CD4-positive, alpha-beta T cell treated with Interleukin-6 at 100 ng/mL for 8 hours (primary cell): ENCODE data around the gene FXYD4.
"Not testable (repeated sequence)": the region's sequence is repeated elsewhere in the genome, so short reads cannot be mapped to it uniquely, and the experiment has no call there.

Experiments used
- DNase-seq: peaks from one replicate; pipeline ENCODE4 v3.0.0-alpha.2; 2020; ENCODE audit warnings: mixed read lengths, low spot score

Gene FXYD4

GRCh38 chr10:43376046-43376635, 4.7 kb downstream of the FXYD4 start:
- no peak for DNase-seq

- DNase-seq, result no peak
Measured at GRCh38 chr10:43376828-43377423, 5.5 kb downstream of the FXYD4 start.

GRCh38 chr10:43377424-43377883, 6.0 kb downstream of the FXYD4 start:
- no peak for DNase-seq

- DNase-seq, result no peak
Measured at GRCh38 chr10:43380610-43381222, 9.3 kb downstream of the FXYD4 start.

GRCh38 chr10:43383204-43383971, 12.0 kb downstream of the FXYD4 start:
- DNase-seq, result no peak

GRCh38 chr10:43384252-43385221, 13.1 kb downstream of the FXYD4 start:
- no peak for DNase-seq

GRCh38 chr10:43385412-43386004, 14.1 kb downstream of the FXYD4 start:
- no peak for DNase-seq

GRCh38 chr10:43386549-43386948, 15.1 kb downstream of the FXYD4 start:
- DNase-seq, result no peak

- DNase-seq, result no peak
Measured at GRCh38 chr10:43386981-43387677, 15.7 kb downstream of the FXYD4 start.

GRCh38 chr10:43387678-43388032, 16.2 kb downstream of the FXYD4 start:
- no peak for DNase-seq

- DNase-seq, result no peak
Measured at GRCh38 chr10:43389867-43390266, 18.4 kb downstream of the FXYD4 start.

GRCh38 chr10:43390333-43390732, 18.9 kb downstream of the FXYD4 start:
- DNase-seq, result no peak

GRCh38 chr10:43390759-43391158, 19.3 kb downstream of the FXYD4 start:
- DNase-seq, result no peak

- DNase-seq, result no peak
Measured at GRCh38 chr10:43391496-43391895, 20.1 kb downstream of the FXYD4 start.

GRCh38 chr10:43392748-43393147, 21.3 kb downstream of the FXYD4 start:
- DNase-seq, result no peak

GRCh38 chr10:43393186-43393585, 21.8 kb downstream of the FXYD4 start:
- DNase-seq, result not testable (repeated sequence)

- no peak for DNase-seq
Measured at GRCh38 chr10:43393606-43394360, 22.3 kb downstream of the FXYD4 start.

GRCh38 chr10:43394868-43395267, 23.4 kb downstream of the FXYD4 start:
- DNase-seq, result no peak

- DNase-seq, result no peak
Measured at GRCh38 chr10:43395571-43396060, 24.2 kb downstream of the FXYD4 start.
